Kidney (tissue), 14 donors: ENCODE data around the gene PLIN1. TPM values are rescaled to one million over a fixed set of nuclear protein-coding genes. Genes with fewer than 3 reads are reported as not detected.

ENCODE experiments used
- DNase-seq, 5 donors: peaks; one replicate each; pipeline ENCODE4 v3.0.0-alpha.2; 2013 to 2020
- FAIRE-seq: peaks from 2 replicates; lab custom pipeline; 2012; peaks lifted over from hg19 to GRCh38; lab: Jason Lieb, UNC
- H3K27ac ChIP-seq, 2 donors: one replicate each; pipeline ENCODE4 v1.7.0; 2013; ENCODE audit warnings: low read depth in 2 of 2, low read length in 2 of 2, inconsistent platforms in 1 of 2
- H3K27me3 ChIP-seq: one replicate; pipeline ENCODE4 v1.7.1; 2013; ENCODE audit warnings: low read length, inconsistent platforms; ENCODE audit not compliant: control insufficient read depth, insufficient read depth
- H3K36me3 ChIP-seq, 3 donors: one replicate each; pipeline versions ENCODE4 v1.7.0 to v1.7.1; 2013; ENCODE audit warnings: low read length in 3 of 3, control low read depth in 1 of 3, inconsistent platforms in 1 of 3; ENCODE audit not compliant: insufficient read depth in 3 of 3, control insufficient read depth in 2 of 3
- H3K4me1 ChIP-seq, 3 donors: one replicate each; pipeline versions ENCODE4 v1.7.0 to v1.7.1; 2013; ENCODE audit warnings: low read length in 3 of 3, inconsistent platforms in 1 of 3, low read depth in 1 of 3; ENCODE audit not compliant: control insufficient read depth in 2 of 3, insufficient read depth in 2 of 3
- H3K4me3 ChIP-seq, 3 donors: one replicate each; pipeline versions ENCODE4 v1.7.0 to v1.8.1; 2013; ENCODE audit warnings: low read length in 3 of 3, control low read depth in 1 of 3, inconsistent platforms in 1 of 3
- H3K9ac ChIP-seq, 3 donors: one replicate each; pipeline versions ENCODE4 v1.7.0 to v1.7.1; 2013; ENCODE audit warnings: low read length in 3 of 3, control low read depth in 1 of 3, inconsistent platforms in 1 of 3
- H3K9me3 ChIP-seq, 3 donors: one replicate each; pipeline versions ENCODE4 v1.7.0 to v1.7.1; 2013; ENCODE audit warnings: low read length in 3 of 3, control low read depth in 1 of 3, inconsistent platforms in 1 of 3; ENCODE audit not compliant: control insufficient read depth in 2 of 3, insufficient read depth in 1 of 3
- CTCF ChIP-seq: IDR thresholded peaks from 3 replicates; pipeline ENCODE4 v1.5.1; 2012; ENCODE audit warnings: mild to moderate bottlenecking, moderate library complexity, borderline replicate concordance; ENCODE audit not compliant: insufficient read depth; ENCODE audit errors: extremely low read depth
- intact Hi-C: fragments of 100-400 bp; cut with DNase I; formaldehyde crosslinking; loops from one replicate; pipeline ENCODE4 v1.11.1; 2022
- polyA plus RNA-seq: library from polyadenylated mRNA; stranded (reverse); fragments of 350-450 nt; fragmentation: Illumina TruSeq; extraction: RNeasy Lipid Tissue Mini Kit (QIAGEN cat#74804); gene quantifications from one replicate; pipeline ENCODE4 v1.2.3, GENCODE V29; 2014; ENCODE audit warnings: low read depth, low replicate concordance; ENCODE audit not compliant: insufficient read depth
- total RNA-seq: library from RNA; stranded (reverse); fragmentation: NEBNext Ultra II Directional; extraction: Animal tissue kit (Norgen Biotek cat#: 25700); gene quantifications from one replicate; pipeline ENCODE4 v1.2.1, GENCODE V29; 2021
- donor health status: control.
- donor health status: control.
- donor health status: control.
- donor health status: control.
- donor health status: control.
- donor health status: DM: yes; HTN: yes; CAD: no.
- donor health status: Normal renal cell carcinoma (clear cell type).

Gene PLIN1
- total and polyA plus RNA-seq, 2 donors from 2014 or later = 0.86 to 2.1 TPM

- intact Hi-C loops = no loop called here
- no peak overlapping the region for H3K4me3 ChIP-seq
- H3K4me1 ChIP-seq = no peaks in the 10 kb centered on the region
- TF ChIP-seq CTCF = no peak
- no peaks in the 10 kb centered on the region for H3K9me3 ChIP-seq
- H3K27me3 ChIP-seq = no peaks in the 10 kb centered on the region
- FAIRE-seq = no peak
- H3K36me3 ChIP-seq = peaks cover 0 to 5% (median 0%) of the 10 kb centered on the region in 3 donors
- DNase-seq = peak in 1 of 5 donors; percentile 38
- H3K9ac ChIP-seq = no peak overlapping the region
- no peak overlapping the region for H3K27ac ChIP-seq
Measured at GRCh38 chr15:89632563-89633430, 46.4 kb downstream of the PLIN1 start.

GRCh38 chr15:89631902-89632264, 47.3 kb downstream of the PLIN1 start:
- Histone ChIP-seq H3K9me3 (no peaks in the 10 kb centered on the region), H3K4me3 (no peak overlapping the region), H3K27ac (no peak overlapping the region), H3K9ac (no peak overlapping the region), H3K4me1 (no peaks in the 10 kb centered on the region), H3K27me3 (no peaks in the 10 kb centered on the region), H3K36me3 (peaks cover 0 to 5% (median 0%) of the 10 kb centered on the region in 3 donors)
- DNase-seq (peak in 1 of 5 donors; percentile 22), FAIRE-seq (no peak)
- intact Hi-C loops = no loop called here
- TF ChIP-seq CTCF = no peak

- Histone ChIP-seq H3K4me1 (no peaks in the 10 kb centered on the region), H3K9me3 (no peaks in the 10 kb centered on the region), H3K36me3 (peaks cover 0 to 5% (median 0%) of the 10 kb centered on the region in 3 donors), H3K9ac (no peak overlapping the region), H3K4me3 (no peak overlapping the region), H3K27me3 (no peaks in the 10 kb centered on the region), H3K27ac (no peak overlapping the region)
- intact Hi-C loops = no loop called here
- DNase-seq (peak in 1 of 5 donors; percentile 43), FAIRE-seq (no peak)
- no peak for TF ChIP-seq CTCF
Measured at GRCh38 chr15:89630974-89631901, 47.9 kb downstream of the PLIN1 start.
